ENCODE results near the gene PHF11. TPM values are rescaled to one million over a fixed set of nuclear protein-coding genes. Genes with fewer than 3 reads are reported as not detected.

PHF11 gene
- total and polyA plus RNA-seq, 12 donors: 16.6 to 61.2 (median 21.2) TPM

DNA sequence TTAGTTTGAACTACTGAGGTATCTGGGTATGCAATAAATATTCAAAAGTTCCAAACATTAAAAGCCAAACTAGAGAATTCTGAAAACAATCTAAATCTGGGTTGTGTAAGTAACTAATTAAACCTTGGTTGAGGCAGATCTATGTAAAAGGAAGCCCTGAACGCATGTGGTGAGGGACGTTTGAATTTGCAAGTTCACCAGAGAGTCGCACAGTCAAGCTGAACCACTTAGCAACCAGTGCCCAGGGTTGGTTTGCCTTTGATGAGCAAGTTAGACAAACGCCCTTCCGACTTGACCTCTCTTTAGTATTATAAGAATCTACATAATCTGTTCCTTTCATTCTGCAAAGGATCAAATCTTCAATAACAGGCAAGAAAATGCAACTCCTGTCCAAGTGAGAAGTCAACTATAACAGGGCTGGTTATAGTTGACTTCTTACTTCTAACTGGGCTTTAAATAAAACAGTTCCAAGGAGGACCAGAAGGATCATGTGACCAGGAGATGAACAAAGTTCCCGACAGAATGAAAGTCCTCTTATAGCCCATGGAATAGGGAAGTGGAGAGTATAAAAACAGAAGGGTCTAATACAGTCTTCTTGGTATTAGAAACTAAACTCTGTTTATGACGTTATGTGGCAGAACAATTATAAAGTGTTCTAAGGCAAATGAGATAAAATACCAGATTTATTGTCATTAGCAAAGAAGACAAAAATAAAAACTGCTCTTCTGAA, 40.6 kb downstream of the PHF11 start:
- Histone ChIP-seq H3K9me3 (no peaks in the 10 kb centered on the region), H3K27me3 (no peaks in the 10 kb centered on the region), H3K4me3 (no peak overlapping the region), H3K4me1 (peaks cover 0 to 25% (median 15%) of the 10 kb centered on the region in 9 donors), H3K27ac (peak overlapping the region in 1 of 10 donors; percentile 16), H3K36me3 (peaks cover 0 to 72% (median 21%) of the 10 kb centered on the region in 9 donors)
- DNase-seq: no peak
- intact Hi-C loops (cut with DNase I): loop anchor here in 2 of 10 donors (2.0 to 10.0 kb wide), 2 partner anchors 20 to 68 kb away; no protein-coding TSS in a partner anchor
- TF ChIP-seq, protein P1, sequence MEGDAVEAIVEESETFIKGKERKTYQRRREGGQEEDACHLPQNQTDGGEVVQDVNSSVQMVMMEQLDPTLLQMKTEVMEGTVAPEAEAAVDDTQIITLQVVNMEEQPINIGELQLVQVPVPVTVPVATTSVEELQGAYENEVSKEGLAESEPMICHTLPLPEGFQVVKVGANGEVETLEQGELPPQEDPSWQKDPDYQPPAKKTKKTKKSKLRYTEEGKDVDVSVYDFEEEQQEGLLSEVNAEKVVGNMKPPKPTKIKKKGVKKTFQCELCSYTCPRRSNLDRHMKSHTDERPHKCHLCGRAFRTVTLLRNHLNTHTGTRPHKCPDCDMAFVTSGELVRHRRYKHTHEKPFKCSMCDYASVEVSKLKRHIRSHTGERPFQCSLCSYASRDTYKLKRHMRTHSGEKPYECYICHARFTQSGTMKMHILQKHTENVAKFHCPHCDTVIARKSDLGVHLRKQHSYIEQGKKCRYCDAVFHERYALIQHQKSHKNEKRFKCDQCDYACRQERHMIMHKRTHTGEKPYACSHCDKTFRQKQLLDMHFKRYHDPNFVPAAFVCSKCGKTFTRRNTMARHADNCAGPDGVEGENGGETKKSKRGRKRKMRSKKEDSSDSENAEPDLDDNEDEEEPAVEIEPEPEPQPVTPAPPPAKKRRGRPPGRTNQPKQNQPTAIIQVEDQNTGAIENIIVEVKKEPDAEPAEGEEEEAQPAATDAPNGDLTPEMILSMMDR (IDR thresholded peaks at IDR 0.05): no peak
- peak in 4 of 8 donors; percentile 24 to 57 (median 52) for ATAC-seq
- 54 to 70% methylated on average over 7 of the region's 7 CpGs for WGBS, 2 donors

DNA sequence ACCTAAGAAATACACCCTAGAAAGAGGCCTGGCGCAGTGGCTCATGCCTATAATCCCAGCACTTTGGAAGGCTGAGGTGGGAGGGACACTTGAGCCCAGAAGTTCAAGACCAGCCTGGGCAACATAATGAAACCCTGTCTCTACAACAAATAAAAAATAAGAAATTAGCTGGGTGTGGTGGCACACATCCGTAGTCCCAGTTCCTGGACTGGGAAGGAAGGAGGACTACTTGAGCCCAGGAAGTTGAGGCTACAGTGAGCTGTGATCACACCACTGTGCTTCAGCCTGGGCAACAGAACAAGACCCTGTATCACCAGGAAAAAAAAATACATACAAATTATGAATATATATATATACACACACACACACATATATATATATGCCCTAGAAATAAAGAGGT, 42.7 kb downstream of the PHF11 start:
- H3K36me3 ChIP-seq: peaks cover 0 to 81% (median 21%) of the 10 kb centered on the region in 9 donors
- no peak for DNase-seq
- H3K9me3 ChIP-seq: no peaks in the 10 kb centered on the region
- no peak overlapping the region for H3K27ac ChIP-seq
- TF ChIP-seq, protein P1 (IDR thresholded peaks at IDR 0.05): no peak
- intact Hi-C loops (cut with DNase I): loop anchor here in 1 of 10 donors (10.0 kb wide), 1 partner anchor 66 kb away; no protein-coding TSS in a partner anchor
- H3K4me3 ChIP-seq: no peak overlapping the region
- no peaks in the 10 kb centered on the region for H3K27me3 ChIP-seq
- H3K4me1 ChIP-seq: peaks cover 0 to 17% (median 8%) of the 10 kb centered on the region in 9 donors
- peak in 1 of 8 donors; percentile 7 for ATAC-seq
- 83 to 86% methylated on average over 2 of the region's 2 CpGs for WGBS, 2 donors

DNA sequence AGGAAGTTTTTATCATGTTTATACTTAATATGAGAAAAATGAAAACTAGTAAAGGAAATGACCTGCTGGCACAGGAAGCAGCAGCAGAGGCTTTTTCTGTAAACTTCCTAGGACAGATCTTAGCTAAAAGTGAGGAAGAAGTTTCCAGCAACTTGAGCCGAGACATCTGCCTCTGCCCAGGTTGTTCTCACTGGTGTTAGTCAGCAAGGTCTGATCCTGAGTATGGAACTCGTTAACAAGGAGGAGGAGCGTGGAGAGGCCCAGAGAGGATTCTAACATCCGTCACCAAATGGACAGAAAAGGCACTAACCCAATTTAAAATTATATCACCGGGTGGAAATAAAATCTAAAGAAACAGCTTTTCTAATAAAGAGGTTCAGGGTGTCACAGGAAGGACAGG, 43.6 kb downstream of the PHF11 start:
- Histone ChIP-seq H3K27ac (peak overlapping the region in 4 of 10 donors; percentile 3 to 68 (median 38)), H3K4me1 (peaks cover 0 to 15% (median 8%) of the 10 kb centered on the region in 9 donors), H3K27me3 (no peaks in the 10 kb centered on the region), H3K36me3 (peaks cover 0 to 81% (median 22%) of the 10 kb centered on the region in 9 donors), H3K4me3 (no peak overlapping the region), H3K9me3 (no peaks in the 10 kb centered on the region)
- DNase-seq: no peak
- WGBS, 2 donors: 64 to 70% methylated on average over 5 of the region's 5 CpGs
- TF ChIP-seq, protein P1 (IDR thresholded peaks at IDR 0.05): no peak
- intact Hi-C loops (cut with DNase I): loop anchor here in 1 of 10 donors (10.0 kb wide), 1 partner anchor 65 kb away; no protein-coding TSS in a partner anchor
- ATAC-seq: no peak

DNA sequence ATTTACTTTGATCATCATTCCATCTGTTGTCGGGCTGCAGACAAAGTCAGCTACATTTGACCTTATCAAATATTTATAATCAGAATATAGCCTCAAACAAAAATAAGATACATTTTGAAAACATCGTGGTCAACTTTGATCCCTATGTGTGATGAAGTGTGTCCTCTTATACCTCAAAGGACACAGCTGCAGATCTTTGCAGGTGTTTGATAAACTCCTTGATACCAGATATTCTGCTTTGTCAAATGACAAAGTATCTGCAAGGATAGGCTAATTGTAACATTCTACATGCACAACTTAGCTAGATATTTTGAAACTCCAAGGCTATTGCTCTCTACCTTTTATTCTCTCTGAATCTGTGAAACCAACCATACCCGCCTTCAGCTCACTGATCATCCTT, 44.0 kb downstream of the PHF11 start:
- H3K27ac ChIP-seq: peak overlapping the region in 5 of 10 donors; percentile 21 to 68 (median 47)
- DNase-seq: no peak
- peaks cover 0 to 15% (median 8%) of the 10 kb centered on the region in 9 donors for H3K4me1 ChIP-seq
- H3K36me3 ChIP-seq: peaks cover 0 to 81% (median 22%) of the 10 kb centered on the region in 9 donors
- H3K4me3 ChIP-seq: peak overlapping the region in 1 of 10 donors; percentile 12
- WGBS, 2 donors: 83 to 90% methylated on average over 3 of the region's 3 CpGs
- no peak for ATAC-seq
- intact Hi-C loops (cut with DNase I): loop anchor here in 1 of 10 donors (10.0 kb wide), 1 partner anchor 65 kb away; no protein-coding TSS in a partner anchor
- H3K9me3 ChIP-seq: no peaks in the 10 kb centered on the region
- TF ChIP-seq, protein P1 (IDR thresholded peaks at IDR 0.05): no peak
- no peaks in the 10 kb centered on the region for H3K27me3 ChIP-seq

Measured in heart right ventricle (tissue), 16 donors.